ENCODE measurements around the gene ZNF831.

- TF ChIP-seq EZH2phosphoT487 (IDR thresholded peaks at IDR 0.05; ENCODE audit: low read length) (no peak), CTCF (IDR thresholded peaks at IDR 0.05; ENCODE audit: low read length) (no peak), EZH2 (optimal IDR thresholded peaks at IDR 0.05; ENCODE audit: low read depth, low read length) (no peak)
Observed at GRCh38 chr20:59158673-59159072, 4.9 kb upstream of the ZNF831 start.
